OCI-LY3 (cell line): ENCODE results near the gene VEZT.

ENCODE experiments used
- H2AFZ ChIP-seq: fragments of 200-600, 300-600 bp; shearing (Covaris generic); 2 replicates; pipeline ENCODE4 v1.6.0; 2014; ENCODE audit warnings: antibody characterized with exemption, low read depth, low read length
- H3K27ac ChIP-seq: fragments of 200-600, 300-600 bp; sonication (generic); 2 replicates; pipeline ENCODE4 v1.5.1; 2014; ENCODE audit warnings: mild to moderate bottlenecking, low read length, moderate library complexity, mixed read lengths
- H3K27me3 ChIP-seq: fragments of 200-600, 300-600 bp; sonication (generic); 2 replicates; pipeline ENCODE4 v1.6.1; 2014; ENCODE audit warnings: low read depth, low read length, mixed read lengths
- H3K36me3 ChIP-seq: fragments of 200-600, 300-600 bp; sonication (generic); replicated peaks from 2 replicates; pipeline ENCODE3; 2014; ENCODE audit warnings: low read depth, low read length, mixed read lengths
- H3K4me1 ChIP-seq: fragments of 300-600, 200-600 bp; sonication (generic); 2 replicates; pipeline ENCODE4 v1.6.1; 2014; ENCODE audit warnings: low read length, mixed read lengths
- H3K4me2 ChIP-seq: fragments of 200-600, 300-600 bp; sonication (generic); 2 replicates; pipeline ENCODE4 v1.6.1; 2014; ENCODE audit warnings: low read length, mixed read lengths
- H3K4me3 ChIP-seq: fragments of 300-600, 200-600 bp; sonication (generic); 2 replicates; pipeline ENCODE4 v1.5.1; 2014; ENCODE audit warnings: antibody characterized with exemption, mild to moderate bottlenecking, low read length, moderate library complexity
- H3K79me2 ChIP-seq: fragments of 300-600, 200-600 bp; shearing (Covaris generic); 2 replicates; pipeline ENCODE4 v1.6.1; 2014; ENCODE audit warnings: mild to moderate bottlenecking, low read length, mixed read lengths
- H3K9ac ChIP-seq: fragments of 300-600, 200-600 bp; shearing (Covaris generic); 2 replicates; pipeline ENCODE4 v1.6.0; 2014; ENCODE audit warnings: mild to moderate bottlenecking, low read length, moderate library complexity
- H3K9me3 ChIP-seq: fragments of 200-600, 300-600 bp; shearing (Covaris generic); 2 replicates; pipeline ENCODE4 v1.6.1; 2014; ENCODE audit warnings: low read length, mixed read lengths; ENCODE audit not compliant: insufficient read depth
- H4K20me1 ChIP-seq: fragments of 200-600, 300-600 bp; sonication (generic); 2 replicates; pipeline ENCODE4 v1.6.1; 2016; ENCODE audit warnings: low read length, mixed read lengths; ENCODE audit not compliant: insufficient read depth
- CTCF ChIP-seq: fragments of 200-600, 300-600 bp; sonication (generic); IDR thresholded peaks from 2 replicates; pipeline ENCODE4 v1.5.1; 2014; ENCODE audit warnings: antibody characterized with exemption, low read length, low read depth
- EZH2phosphoT487 ChIP-seq: fragments of 200-600 bp; shearing (Covaris generic); IDR thresholded peaks from 2 replicates; pipeline ENCODE4 v1.6.1; 2018; ENCODE audit warnings: antibody characterized with exemption, mixed run types, low read depth

VEZT gene

GRCh38 chr12:95200128-95200894 is 17.3 kb upstream of the VEZT start:
- Histone ChIP-seq H3K27ac (no peak overlapping the region), H4K20me1 (no peaks in the 10 kb centered on the region), H3K4me1 (no peaks in the 10 kb centered on the region), H3K4me3 (no peak overlapping the region), H3K9me3 (no peaks in the 10 kb centered on the region), H3K36me3 (no peaks in the 10 kb centered on the region), H3K27me3 (no peaks in the 10 kb centered on the region), H3K9ac (no peak overlapping the region), H3K79me2 (no peaks in the 10 kb centered on the region), H2AFZ (no peak overlapping the region), H3K4me2 (no peak overlapping the region)
- no peak for TF ChIP-seq CTCF
- TF ChIP-seq EZH2phosphoT487 = no peak

- no peaks in the 10 kb centered on the region for H3K79me2 ChIP-seq
- no peaks in the 10 kb centered on the region for H3K27me3 ChIP-seq
- H3K9me3 ChIP-seq = no peaks in the 10 kb centered on the region
- no peak overlapping the region for H3K4me3 ChIP-seq
- no peaks in the 10 kb centered on the region for H4K20me1 ChIP-seq
- H3K27ac ChIP-seq = no peak overlapping the region
- no peak overlapping the region for H3K4me2 ChIP-seq
- H3K4me1 ChIP-seq = no peaks in the 10 kb centered on the region
- H3K36me3 ChIP-seq = no peaks in the 10 kb centered on the region
- H3K9ac ChIP-seq = no peak overlapping the region
- TF ChIP-seq CTCF = no peak
- TF ChIP-seq EZH2phosphoT487 = no peak
- no peak overlapping the region for H2AFZ ChIP-seq
Measured at GRCh38 chr12:95201056-95201670, 16.4 kb upstream of the VEZT start.

GRCh38 chr12:95202691-95203486 is 14.7 kb upstream of the VEZT start:
- no peak overlapping the region for H3K27ac ChIP-seq
- H3K4me3 ChIP-seq = no peak overlapping the region

More at GRCh38 chr12:95202691-95203486, 14.7 kb upstream of the VEZT start:
- H3K4me2 ChIP-seq = no peak overlapping the region
- H3K9me3 ChIP-seq = no peaks in the 10 kb centered on the region
- no peak for TF ChIP-seq CTCF
- TF ChIP-seq EZH2phosphoT487 = no peak
- H3K36me3 ChIP-seq = no peaks in the 10 kb centered on the region
- H3K79me2 ChIP-seq = no peaks in the 10 kb centered on the region
- no peaks in the 10 kb centered on the region for H3K27me3 ChIP-seq
- no peak overlapping the region for H3K9ac ChIP-seq
- H2AFZ ChIP-seq = no peak overlapping the region
- no peaks in the 10 kb centered on the region for H4K20me1 ChIP-seq
- no peaks in the 10 kb centered on the region for H3K4me1 ChIP-seq
